H1 (cell line): Measurements from ENCODE around the gene LDLRAD4. TPM values are rescaled to one million over a fixed set of nuclear protein-coding genes. Genes with fewer than 3 reads are reported as not detected.

Experiments used
- KDM5A ChIP-seq: fragments of 200-600 bp; IDR thresholded peaks from 2 replicates; pipeline ENCODE4 v1.7.1; 2012; ENCODE audit warnings: mild to moderate bottlenecking, low read length, inconsistent platforms, mixed read lengths
- NANOG ChIP-seq: IDR thresholded peaks from 2 replicates; pipeline ENCODE4 v1.6.1; 2011; ENCODE audit warnings: low read length, low read depth, mild to moderate bottlenecking, inconsistent platforms; ENCODE audit not compliant: insufficient read depth, poor library complexity, severe bottlenecking
- SP2 ChIP-seq: IDR thresholded peaks from 2 replicates; pipeline ENCODE4 v1.6.1; 2012; ENCODE audit warnings: mild to moderate bottlenecking, low read length, inconsistent platforms
- SRF ChIP-seq: IDR thresholded peaks from 2 replicates; pipeline ENCODE4 v1.6.1; 2011; ENCODE audit warnings: mild to moderate bottlenecking, low read depth, low read length, moderate library complexity
- ZNF274 ChIP-seq: IDR thresholded peaks from 2 replicates; pipeline ENCODE4 v1.7.0; 2012; ENCODE audit warnings: low read length, borderline replicate concordance; ENCODE audit errors: extremely low read depth
- polyA plus RNA-seq, 7 experiments: library from polyadenylated mRNA; depleted of rRNA in 3 of 7; stranded (reverse) in 5 of 7; unstranded in 2 of 7; fragments of >200 nt in 5 of 7; fragments of 200-250 nt in 2 of 7; gene quantifications; 1 replicate in 5 of 7; 2 replicates in 1 of 7; 4 replicates in 1 of 7; pipeline versions ENCODE4 v1.2.1 to v1.2.3, GENCODE V29; 2011 to 2013; ENCODE audit warnings: missing spikeins in 2 of 7, mixed read lengths in 2 of 7
- total RNA-seq: library from RNA; stranded (reverse); fragmentation: NEBNext Ultra II Directional; extraction: Animal tissue kit (Norgen Biotek cat#: 25700); gene quantifications from 2 replicates; pipeline ENCODE4 v1.2.1, GENCODE V29; 2021

Gene LDLRAD4
- total and polyA plus RNA-seq, 2 of the 8 experiments (the other 6 are each of a cell fraction or from before 2014, with no cell fraction given) = 0.77 to 1.4 TPM

DNA sequence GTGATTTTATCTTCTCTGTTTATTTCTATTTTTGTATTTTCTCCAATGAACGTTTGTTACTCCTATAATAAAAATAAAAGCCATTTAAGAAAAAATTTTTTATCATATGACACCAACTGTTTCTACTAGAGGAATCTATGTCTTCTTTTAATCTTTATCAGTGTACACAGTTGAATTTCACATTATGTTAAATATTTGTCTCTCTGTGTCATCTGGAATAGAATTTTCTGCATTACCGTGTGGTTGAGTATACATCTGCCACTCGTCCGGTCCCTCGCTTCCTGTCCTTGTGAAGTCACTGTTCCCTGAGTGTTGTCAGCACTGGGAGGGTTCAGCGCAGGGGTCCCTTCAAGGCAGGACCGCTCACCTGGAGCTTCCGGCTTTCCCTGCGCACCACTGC is 99.2 kb downstream of the LDLRAD4 start (continued):
- TF ChIP-seq NANOG = no peak
- TF ChIP-seq SP2 = no peak
- no peak for TF ChIP-seq KDM5A
- TF ChIP-seq SRF = no peak
- no peak for TF ChIP-seq ZNF274
